ENCODE measurements around the gene TEX22. TPM values are rescaled to one million over a fixed set of nuclear protein-coding genes. Genes with fewer than 3 reads are reported as not detected.

Gene TEX22
- total and polyA plus RNA-seq, 2 donors (not counting 1 experiment from before 2014, with no cell fraction given) = 1.7 to 7.0 TPM

DNA sequence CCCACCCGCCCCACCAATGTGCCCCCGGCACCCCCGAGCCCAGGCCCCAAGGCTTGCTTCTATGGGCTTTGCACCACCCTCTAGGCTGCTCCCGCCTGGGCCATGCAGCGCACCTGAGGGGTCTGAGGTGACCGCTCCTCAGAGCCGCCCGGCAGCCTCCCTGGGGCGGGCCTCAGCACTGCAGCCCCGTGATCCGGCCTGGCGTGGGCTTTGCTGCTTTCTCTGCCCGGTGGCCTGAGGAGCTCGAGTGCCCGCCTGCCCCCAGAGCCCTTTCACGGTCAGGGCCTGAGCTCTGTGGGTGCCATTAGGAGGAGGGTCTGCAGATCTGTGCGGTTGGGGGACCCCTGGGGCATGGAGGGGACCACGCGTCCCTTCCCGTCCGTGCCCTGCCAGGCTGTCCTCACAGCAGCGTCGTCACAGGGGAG lies 27.5 kb downstream of the TEX22 start:
- WGBS (ENCODE audit: insufficient coverage) = 98% methylated on average over 20 of the region's 23 CpGs
- CTCF ChIA-PET = no interaction called here

More for the DNA sequence above, 27.5 kb downstream of the TEX22 start:
- Histone ChIP-seq H3K36me3 (replicated peaks in 1 of 2; ENCODE audit: control extremely low read depth in 1 of 2, control insufficient read depth in 1 of 2, extremely low read depth in 1 of 2, insufficient read depth in 2 of 2, low read length in 1 of 2) (peaks cover 0 to 13% of the 10 kb centered on the region in 2 experiments), H3K27me3 (replicated peaks in 1 of 4; ENCODE audit: control extremely low read depth in 1 of 4, control insufficient read depth in 3 of 4, insufficient read depth in 4 of 4, low read length in 3 of 4) (no peaks in the 10 kb centered on the region), H3K27ac (ENCODE audit: low read length in 2 of 2) (no peak overlapping the region), H3K9me3 (ENCODE audit: control extremely low read depth in 1 of 3, control insufficient read depth in 2 of 3, insufficient read depth in 1 of 3, low read length in 2 of 3) (peaks cover 0 to 7% (median 0%) of the 10 kb centered on the region in 3 donors), H3K9ac (ENCODE audit: low read length) (no peak overlapping the region), H3K79me2 (ENCODE audit: control insufficient read depth, insufficient read depth, low read length) (peaks cover 64% of the 10 kb centered on the region), H2AFZ (ENCODE audit: insufficient read depth, low read depth, low read length, poor library complexity, severe bottlenecking) (no peak overlapping the region), H4K20me1 (ENCODE audit: control insufficient read depth, insufficient read depth, low read length, poor library complexity, severe bottlenecking) (peaks cover 57% of the 10 kb centered on the region), H3K4me1 (ENCODE audit: control insufficient read depth in 2 of 2, insufficient read depth in 2 of 2, low read length in 2 of 2) (peaks cover 15 to 16% of the 10 kb centered on the region in 2 donors), H3K4me3 (ENCODE audit: control extremely low read depth in 1 of 5, extremely low read depth in 1 of 5, insufficient read depth in 1 of 5, low read depth in 2 of 5, low read length in 4 of 5) (no peak overlapping the region), H3K4me2 (replicated peaks; ENCODE audit: low read depth, low read length, poor library complexity, severe bottlenecking) (no peak overlapping the region)
- ATAC-seq (ENCODE audit: low read depth) (no peak), DNase-seq (no peak)
- Mint-ChIP-seq H3K4me1 (peaks cover 30% of the 10 kb centered on the region), H3K4me3 (no peak overlapping the region), H3K27ac (no peak overlapping the region), H3K9me3 (ENCODE audit: insufficient read depth) (peaks cover 2% of the 10 kb centered on the region), H3K27me3 (no peaks in the 10 kb centered on the region)
- no peak for TF ChIP-seq CTCF (IDR thresholded peaks at IDR 0.05)
- no peak for TF ChIP-seq EZH2 (IDR thresholded peaks at IDR 0.05; ENCODE audit: borderline replicate concordance, insufficient read depth, low read depth, low read length, poor library complexity, severe bottlenecking)
- POLR2A ChIA-PET = no interaction called here
- intact Hi-C loops (cut with micrococcal nuclease) = no loop called here
